ENCODE data around the gene GSG1L.

Gene GSG1L

GRCh38 chr16:28013878-28014277 is 49.6 kb downstream of the GSG1L start:
- DNase-seq = no peak

GRCh38 chr16:28013392-28013791 is 50.1 kb downstream of the GSG1L start:
- no peak for DNase-seq

- DNase-seq = peak; percentile 1
Measured at GRCh38 chr16:28011971-28012445, 51.5 kb downstream of the GSG1L start.

- no peak for DNase-seq
Measured at GRCh38 chr16:28011223-28011622, 52.3 kb downstream of the GSG1L start.

- peak; percentile 1 for DNase-seq
Measured at GRCh38 chr16:28010671-28011070, 52.8 kb downstream of the GSG1L start.

- no peak for DNase-seq
Measured at GRCh38 chr16:28009586-28010373, 53.7 kb downstream of the GSG1L start.

- DNase-seq = no peak
Measured at GRCh38 chr16:28003923-28004322, 59.6 kb downstream of the GSG1L start.

GRCh38 chr16:28003021-28003865 is 60.3 kb downstream of the GSG1L start:
- DNase-seq = no peak

GRCh38 chr16:28001642-28002041 is 61.9 kb downstream of the GSG1L start:
- no peak for DNase-seq

- DNase-seq = no peak
Measured at GRCh38 chr16:28001184-28001583, 62.3 kb downstream of the GSG1L start.

- no peak for DNase-seq
Measured at GRCh38 chr16:28000314-28001169, 63.0 kb downstream of the GSG1L start.

GRCh38 chr16:27999687-28000086 is 63.8 kb downstream of the GSG1L start:
- DNase-seq = no peak

- DNase-seq = no peak
Measured at GRCh38 chr16:27995378-27995777, 68.1 kb downstream of the GSG1L start.

GRCh38 chr16:27994686-27995085 is 68.8 kb downstream of the GSG1L start:
- DNase-seq = no peak

- no peak for DNase-seq
Measured at GRCh38 chr16:27993587-27993986, 69.9 kb downstream of the GSG1L start.

- no peak for DNase-seq
Measured at GRCh38 chr16:27991876-27992275, 71.6 kb downstream of the GSG1L start.

- no peak for DNase-seq
Measured at GRCh38 chr16:27985981-27986380, 77.5 kb downstream of the GSG1L start.

- no peak for DNase-seq
Measured at GRCh38 chr16:27984121-27984520, 79.4 kb downstream of the GSG1L start.

GRCh38 chr16:27983244-27983643 is 80.3 kb downstream of the GSG1L start:
- DNase-seq = no peak

GRCh38 chr16:27982184-27982583 is 81.3 kb downstream of the GSG1L start:
- no peak for DNase-seq

GRCh38 chr16:27980919-27981700 is 82.4 kb downstream of the GSG1L start:
- no peak for DNase-seq
